Subcutaneous adipose tissue (tissue), 4 donors: Measurements from ENCODE around the gene HAO2. TPM values are rescaled to one million over a fixed set of nuclear protein-coding genes. Genes with fewer than 3 reads are reported as not detected.

Source experiments
- CTCF ChIP-seq: fragments of 450-650 bp; IDR thresholded peaks from one replicate; pipeline ENCODE4 v1.5.1; 2016; ENCODE audit warnings: low read depth, mild to moderate bottlenecking, control low read depth, antibody characterized with exemption, moderate library complexity
- total RNA-seq, 4 donors: library from RNA; depleted of rRNA; stranded (reverse); fragments of >200 nt; gene quantifications; one replicate each; pipeline ENCODE4 v1.1.0, GENCODE V29; 2016

The HAO2 gene
- total RNA-seq, 4 donors from 2014 or later: 0.49 to 0.66 TPM; not detected in 2

- no peak for TF ChIP-seq CTCF
These were observed 35.3 kb upstream of the HAO2 start for GRCh38 chr1:119333163-119333896.

GRCh38 chr1:119336848-119337247, 31.7 kb upstream of the HAO2 start:
- TF ChIP-seq CTCF: no peak

- TF ChIP-seq CTCF: no peak
These were observed 30.6 kb upstream of the HAO2 start for GRCh38 chr1:119338004-119338403.

- no peak for TF ChIP-seq CTCF
These were observed 29.8 kb upstream of the HAO2 start for GRCh38 chr1:119338757-119339156.

- no peak for TF ChIP-seq CTCF
These were observed 27.7 kb upstream of the HAO2 start for GRCh38 chr1:119340861-119341261.

- no peak for TF ChIP-seq CTCF
These were observed 27.1 kb upstream of the HAO2 start for GRCh38 chr1:119341372-119341947.

GRCh38 chr1:119345398-119345797, 23.2 kb upstream of the HAO2 start:
- TF ChIP-seq CTCF: no peak
